Prostate gland (tissue), 2 donors: Measurements from ENCODE around the gene POLE.

Experiments used
- POLR2A ChIP-seq: fragments of 450-650 bp; IDR thresholded peaks from one replicate; pipeline ENCODE4 v1.6.1; 2016; ENCODE audit warnings: antibody characterized with exemption, mild to moderate bottlenecking
- POLR2AphosphoS5 ChIP-seq: sonication (generic); formaldehyde crosslinking; IDR thresholded peaks from one replicate; pipeline ENCODE4 v1.6.1; 2017; ENCODE audit warnings: antibody characterized with exemption
- TF ChIP-seq, protein P1 (sequence below), 4 experiments: fragments of 200-600 bp in 2 of 4; fragments of 450-650 bp in 2 of 4; sonication (generic) in 2 of 4; IDR thresholded peaks; 1 replicate in 3 of 4; 2 replicates in 1 of 4; pipeline ENCODE4 v1.5.1; 2016 to 2019; ENCODE audit warnings: antibody characterized with exemption in 4 of 4, mild to moderate bottlenecking in 2 of 4, moderate library complexity in 2 of 4

DNA sequence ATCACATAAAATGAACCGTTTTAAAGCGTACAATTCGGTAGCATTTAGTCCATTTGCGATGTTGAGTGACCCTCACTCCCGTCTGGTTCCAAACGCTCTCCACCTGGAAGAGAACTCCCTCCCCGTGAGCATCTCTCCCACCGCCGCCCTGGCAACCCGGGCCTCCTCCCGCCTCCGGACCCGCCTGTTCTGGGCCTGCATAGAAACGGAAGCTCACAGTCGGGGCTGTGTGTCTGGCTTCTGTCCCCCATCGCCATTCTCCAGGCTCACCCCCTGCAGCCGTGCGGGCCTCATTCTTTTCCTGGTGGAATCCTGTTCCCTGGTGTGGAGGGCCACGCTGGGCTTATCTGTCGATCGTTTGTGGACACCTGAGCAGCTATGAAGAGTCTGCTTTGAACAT, 94.1 kb downstream of the POLE start:
- TF ChIP-seq, protein P1, sequence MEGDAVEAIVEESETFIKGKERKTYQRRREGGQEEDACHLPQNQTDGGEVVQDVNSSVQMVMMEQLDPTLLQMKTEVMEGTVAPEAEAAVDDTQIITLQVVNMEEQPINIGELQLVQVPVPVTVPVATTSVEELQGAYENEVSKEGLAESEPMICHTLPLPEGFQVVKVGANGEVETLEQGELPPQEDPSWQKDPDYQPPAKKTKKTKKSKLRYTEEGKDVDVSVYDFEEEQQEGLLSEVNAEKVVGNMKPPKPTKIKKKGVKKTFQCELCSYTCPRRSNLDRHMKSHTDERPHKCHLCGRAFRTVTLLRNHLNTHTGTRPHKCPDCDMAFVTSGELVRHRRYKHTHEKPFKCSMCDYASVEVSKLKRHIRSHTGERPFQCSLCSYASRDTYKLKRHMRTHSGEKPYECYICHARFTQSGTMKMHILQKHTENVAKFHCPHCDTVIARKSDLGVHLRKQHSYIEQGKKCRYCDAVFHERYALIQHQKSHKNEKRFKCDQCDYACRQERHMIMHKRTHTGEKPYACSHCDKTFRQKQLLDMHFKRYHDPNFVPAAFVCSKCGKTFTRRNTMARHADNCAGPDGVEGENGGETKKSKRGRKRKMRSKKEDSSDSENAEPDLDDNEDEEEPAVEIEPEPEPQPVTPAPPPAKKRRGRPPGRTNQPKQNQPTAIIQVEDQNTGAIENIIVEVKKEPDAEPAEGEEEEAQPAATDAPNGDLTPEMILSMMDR (IDR thresholded peaks at IDR 0.05) = no peak
- TF ChIP-seq POLR2AphosphoS5 (no peak), POLR2A (no peak)
